ENCODE data around the gene ZNF616. TPM values are rescaled to one million over a fixed set of nuclear protein-coding genes. Genes with fewer than 3 reads are reported as not detected.
A peak's percentile ranks its signal among the peaks of the same experiment; 100 is the strongest.
"Not testable (repeated sequence)": the region's sequence is repeated elsewhere in the genome, so short reads cannot be mapped to it uniquely, and the experiment has no call there.

Gene ZNF616
- total RNA-seq, 1 donor: 12.5 TPM

DNA sequence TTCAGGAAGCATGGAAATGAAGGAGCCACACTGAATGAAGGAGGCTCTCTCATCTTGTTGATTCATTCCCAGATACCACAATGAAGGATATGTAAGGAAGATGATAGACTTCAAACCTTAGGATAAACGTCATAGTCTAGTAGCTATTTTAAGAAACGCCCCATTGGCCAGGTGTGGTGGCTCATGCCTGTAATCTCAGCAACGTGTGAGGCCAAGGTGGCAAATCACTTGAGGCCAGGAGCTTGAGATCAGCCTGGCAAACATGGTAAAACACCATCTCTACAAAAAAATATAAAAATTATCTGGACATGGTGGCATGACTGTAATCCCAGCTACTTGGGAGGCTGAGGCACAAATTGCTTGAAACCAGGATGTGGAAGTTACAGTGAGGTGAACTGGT is 27.1 kb downstream of the ZNF616 start:
- TF ChIP-seq, protein P1, sequence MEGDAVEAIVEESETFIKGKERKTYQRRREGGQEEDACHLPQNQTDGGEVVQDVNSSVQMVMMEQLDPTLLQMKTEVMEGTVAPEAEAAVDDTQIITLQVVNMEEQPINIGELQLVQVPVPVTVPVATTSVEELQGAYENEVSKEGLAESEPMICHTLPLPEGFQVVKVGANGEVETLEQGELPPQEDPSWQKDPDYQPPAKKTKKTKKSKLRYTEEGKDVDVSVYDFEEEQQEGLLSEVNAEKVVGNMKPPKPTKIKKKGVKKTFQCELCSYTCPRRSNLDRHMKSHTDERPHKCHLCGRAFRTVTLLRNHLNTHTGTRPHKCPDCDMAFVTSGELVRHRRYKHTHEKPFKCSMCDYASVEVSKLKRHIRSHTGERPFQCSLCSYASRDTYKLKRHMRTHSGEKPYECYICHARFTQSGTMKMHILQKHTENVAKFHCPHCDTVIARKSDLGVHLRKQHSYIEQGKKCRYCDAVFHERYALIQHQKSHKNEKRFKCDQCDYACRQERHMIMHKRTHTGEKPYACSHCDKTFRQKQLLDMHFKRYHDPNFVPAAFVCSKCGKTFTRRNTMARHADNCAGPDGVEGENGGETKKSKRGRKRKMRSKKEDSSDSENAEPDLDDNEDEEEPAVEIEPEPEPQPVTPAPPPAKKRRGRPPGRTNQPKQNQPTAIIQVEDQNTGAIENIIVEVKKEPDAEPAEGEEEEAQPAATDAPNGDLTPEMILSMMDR (IDR thresholded peaks at IDR 0.05; ENCODE audit: insufficient read depth, low read depth, low read length): no peak
- no peak overlapping the region for H3K4me3 ChIP-seq (ENCODE audit: low read depth, low read length)
- no peak for DNase-seq (ENCODE audit: low read depth)

DNA sequence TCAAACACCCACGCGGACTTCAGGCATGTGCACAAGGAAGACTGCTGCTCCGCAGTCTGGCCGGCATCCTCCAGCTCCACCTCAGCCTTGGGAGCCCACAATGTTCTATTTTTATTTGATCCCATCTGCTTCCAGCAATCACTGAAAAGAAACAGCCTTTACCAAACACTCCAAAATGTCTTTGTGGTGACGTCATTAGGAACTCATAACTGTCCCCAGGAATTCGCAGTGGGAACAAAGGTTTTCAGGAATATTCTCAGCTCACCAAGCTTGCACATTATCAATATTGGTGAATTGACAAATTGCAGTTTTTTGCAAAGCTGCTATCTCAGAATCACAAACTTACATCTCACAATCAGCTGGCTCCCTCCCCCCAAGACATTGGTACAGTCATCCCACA is 29.0 kb downstream of the ZNF616 start:
- H3K4me3 ChIP-seq (ENCODE audit: low read depth, low read length): no peak overlapping the region
- TF ChIP-seq, protein P1 (IDR thresholded peaks at IDR 0.05; ENCODE audit: insufficient read depth, low read depth, low read length): no peak
- DNase-seq (ENCODE audit: low read depth): no peak

DNA sequence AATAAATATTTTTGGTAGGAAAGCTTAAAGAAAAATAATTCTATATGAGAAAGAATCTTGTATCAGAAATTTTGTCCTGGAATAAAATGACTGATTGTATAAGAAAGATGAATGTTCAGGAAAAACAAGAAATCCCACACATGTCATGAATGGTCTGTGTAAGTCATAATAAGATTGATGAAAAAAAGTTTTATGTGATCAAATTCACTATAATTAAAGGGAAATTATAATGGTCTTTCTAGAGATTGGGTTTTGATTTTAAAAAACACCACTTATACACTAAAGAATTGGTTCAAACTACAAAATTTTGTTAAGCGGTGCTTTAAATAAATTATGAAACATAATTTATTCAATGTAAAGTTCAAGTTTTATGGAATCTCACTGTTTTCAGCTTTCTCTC is 37.0 kb downstream of the ZNF616 start:
- H3K4me3 ChIP-seq (ENCODE audit: low read depth, low read length): no peak overlapping the region
- TF ChIP-seq, protein P1 (IDR thresholded peaks at IDR 0.05; ENCODE audit: insufficient read depth, low read depth, low read length): no peak
- DNase-seq (ENCODE audit: low read depth): no peak

DNA sequence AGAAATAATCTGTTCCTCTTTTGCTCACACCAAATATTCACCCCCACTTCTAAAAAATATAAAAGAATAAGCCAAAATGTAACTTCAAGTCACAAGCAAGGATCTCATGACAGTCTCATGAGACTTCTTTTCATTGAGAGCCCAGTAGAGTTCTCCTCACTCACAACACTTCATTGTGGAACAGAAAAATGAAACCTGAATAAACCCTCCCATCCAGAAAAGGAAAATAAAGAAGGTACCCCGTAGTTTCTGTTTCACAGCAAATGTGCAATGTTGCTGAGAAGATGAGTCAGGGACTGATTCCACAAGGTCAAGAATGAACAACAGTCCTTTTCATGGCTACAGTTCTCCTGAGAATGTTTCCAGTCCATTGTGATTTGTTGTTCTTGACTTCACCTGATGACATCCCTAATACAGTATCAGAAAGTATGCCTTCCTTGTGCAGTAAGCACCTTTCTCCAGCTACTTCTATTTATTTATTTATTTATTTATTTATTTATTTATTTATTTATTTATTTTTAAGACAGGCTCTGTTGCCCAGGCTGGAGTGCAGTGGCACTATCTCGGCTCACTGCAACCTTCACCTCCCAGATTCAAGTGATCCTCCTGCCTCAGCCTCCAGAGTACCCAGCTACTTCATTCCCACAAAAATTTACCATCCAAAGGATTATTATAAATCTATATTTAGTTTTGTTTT is 37.7 kb downstream of the ZNF616 start:
- peak; percentile 4 for DNase-seq (ENCODE audit: low read depth)
- no peak overlapping the region for H3K4me3 ChIP-seq (ENCODE audit: low read depth, low read length)
- TF ChIP-seq, protein P1 (IDR thresholded peaks at IDR 0.05; ENCODE audit: insufficient read depth, low read depth, low read length): no peak

DNA sequence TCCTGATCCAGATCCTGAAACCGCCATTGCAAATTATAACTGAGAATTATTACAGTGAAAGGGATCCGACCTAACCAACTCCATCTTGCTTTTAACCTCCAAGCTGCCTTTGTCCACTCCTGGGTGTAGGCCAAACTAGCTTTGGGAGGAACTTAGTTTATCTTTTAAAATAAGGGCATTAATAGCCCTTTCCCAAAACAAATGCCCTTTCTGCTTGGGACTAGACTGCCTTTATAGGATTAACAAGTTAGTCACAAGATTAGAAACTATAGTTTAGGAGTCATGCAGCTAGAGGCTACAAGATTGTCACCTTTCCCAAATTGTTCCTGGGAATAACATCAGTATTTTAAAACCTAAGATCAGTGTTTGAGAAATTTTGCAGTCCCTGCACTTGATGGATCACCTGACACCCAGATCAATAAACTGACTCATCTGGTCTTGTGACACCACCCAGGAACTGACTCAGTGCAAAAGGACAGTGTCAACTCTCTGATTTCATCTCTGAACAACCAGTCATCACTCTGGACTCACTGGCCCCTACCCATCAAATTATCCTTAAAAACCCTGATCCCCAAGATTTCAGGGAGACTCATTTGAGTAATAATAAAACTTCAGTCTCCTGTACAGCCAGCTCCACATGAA is 40.1 kb downstream of the ZNF616 start:
- TF ChIP-seq, protein P1 (IDR thresholded peaks at IDR 0.05; ENCODE audit: insufficient read depth, low read depth, low read length): no peak
- peak; percentile 41 for DNase-seq (ENCODE audit: low read depth)
- H3K4me3 ChIP-seq (ENCODE audit: low read depth, low read length): no peak overlapping the region

DNA sequence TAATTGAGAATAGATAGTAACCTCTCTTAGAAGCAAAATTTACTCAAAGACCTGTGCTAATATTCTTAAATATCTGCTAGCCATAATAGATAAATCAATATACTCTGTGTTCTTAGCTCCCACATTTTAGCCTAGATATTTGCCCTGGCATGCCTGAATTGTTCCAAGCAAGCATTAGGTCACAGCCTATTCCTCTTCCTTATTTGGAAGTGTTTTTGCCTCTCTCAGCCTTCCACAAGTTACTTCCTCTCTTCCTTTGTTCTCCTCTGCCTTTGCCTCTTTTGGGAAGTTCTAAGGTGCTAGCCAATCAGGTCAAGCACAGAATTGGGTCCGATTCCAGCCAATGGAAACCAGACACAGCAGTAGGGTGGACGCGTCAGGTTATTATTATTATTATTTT is 43.3 kb downstream of the ZNF616 start:
- not testable (repeated sequence) for DNase-seq (ENCODE audit: low read depth); H3K4me3 ChIP-seq (ENCODE audit: low read depth, low read length)

DNA sequence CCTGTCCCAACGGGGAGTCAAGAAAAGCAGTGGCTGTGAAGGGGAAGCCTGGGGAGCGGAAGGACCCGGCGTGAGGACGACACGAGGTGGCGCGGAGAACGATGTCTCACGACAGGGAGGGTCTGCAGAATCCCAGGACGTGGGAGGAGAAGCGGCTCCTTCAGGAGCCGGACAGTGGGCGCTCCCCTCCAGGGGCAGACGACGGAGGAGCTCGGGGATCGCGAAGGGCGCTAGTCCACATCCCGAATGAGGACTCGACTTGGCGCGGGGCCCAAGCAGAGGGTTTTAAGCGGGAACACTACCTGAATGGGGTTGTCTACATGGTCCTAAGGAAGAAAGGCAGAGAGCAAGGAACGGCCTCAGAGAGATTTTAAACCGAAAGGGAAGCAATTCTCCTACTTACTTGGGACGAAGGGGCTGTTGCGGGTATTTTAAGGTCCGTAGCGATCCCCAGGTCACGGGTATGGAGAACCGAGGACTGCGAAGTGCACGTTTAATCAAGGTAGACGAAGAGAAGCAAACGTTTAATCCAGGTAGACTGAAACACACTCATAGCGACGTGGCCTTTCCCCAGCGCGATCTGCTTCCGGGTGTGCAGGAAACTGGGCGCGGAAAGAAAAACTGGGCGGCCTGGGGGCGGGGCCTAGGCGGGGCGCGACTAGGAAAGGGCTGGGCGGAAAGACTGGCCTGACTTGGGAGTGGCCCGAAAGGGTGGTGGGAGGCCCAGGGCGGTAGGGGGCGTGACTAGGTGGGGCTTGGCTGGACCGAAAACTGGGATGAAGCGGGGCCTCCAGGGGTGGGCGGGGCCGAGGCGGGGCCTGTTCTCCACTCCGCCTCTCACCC is 44.3 kb downstream of the ZNF616 start, which contains the start of gene ZNF841:
ZNF841 (minus strand) TSS at position 594 of the 843 bp plus-strand sequence. CDS start 10,964 bp downstream, outside the sequence.
- DNase-seq (ENCODE audit: low read depth): peak; percentile 94
- H3K4me3 ChIP-seq (ENCODE audit: low read depth, low read length): peak within 1 kb of the TSS; percentile 100
- TF ChIP-seq, protein P1 (IDR thresholded peaks at IDR 0.05; ENCODE audit: insufficient read depth, low read depth, low read length): no peak
